ENCODE measurements around the gene NGFR. TPM values are rescaled to one million over a fixed set of nuclear protein-coding genes. Genes with fewer than 3 reads are reported as not detected.
"Not testable (repeated sequence)": the region's sequence is repeated elsewhere in the genome, so short reads cannot be mapped to it uniquely, and the experiment has no call there.

Gene NGFR
- total RNA-seq, 1 donor from 2014 or later, result 42.0 TPM

DNA sequence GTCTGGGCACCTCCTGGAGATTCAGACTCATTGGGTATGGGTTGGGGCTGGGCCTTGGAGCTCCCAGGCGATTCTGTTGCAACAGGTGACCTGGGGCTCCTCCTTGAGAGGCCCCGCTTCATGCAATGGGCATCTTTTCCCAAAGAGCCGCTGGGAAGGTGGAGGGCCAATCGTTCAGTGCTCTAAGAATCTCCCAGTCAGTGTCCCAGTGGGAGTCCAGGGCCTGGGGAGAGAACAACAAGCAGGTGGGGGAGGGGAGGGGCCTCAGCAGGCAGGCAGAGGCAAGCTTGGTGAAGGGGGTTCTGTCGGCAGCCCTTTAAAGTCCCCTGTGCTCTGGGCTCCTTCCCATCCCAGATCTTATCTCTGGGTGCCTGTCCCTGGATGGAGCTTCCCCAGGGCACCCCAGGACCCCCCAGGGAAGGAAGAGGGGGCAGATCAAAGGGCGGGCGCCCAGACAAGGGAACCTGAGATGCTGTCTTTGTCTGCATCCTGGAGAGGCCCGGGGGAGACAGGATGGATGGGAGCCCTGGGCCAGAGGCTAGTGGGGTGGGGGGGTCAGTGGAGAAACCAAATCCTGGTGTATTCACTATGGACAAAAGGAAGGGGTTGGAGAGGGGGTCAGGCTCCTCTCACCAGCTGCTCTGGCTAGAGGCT, 50.0 kb downstream of the NGFR start:
- peak; percentile 77 for DNase-seq (ENCODE audit: low spot score)

- peak; percentile 68 for DNase-seq (ENCODE audit: low spot score)
Observed at GRCh38 chr17:49545806-49546545, 50.9 kb downstream of the NGFR start.

DNA sequence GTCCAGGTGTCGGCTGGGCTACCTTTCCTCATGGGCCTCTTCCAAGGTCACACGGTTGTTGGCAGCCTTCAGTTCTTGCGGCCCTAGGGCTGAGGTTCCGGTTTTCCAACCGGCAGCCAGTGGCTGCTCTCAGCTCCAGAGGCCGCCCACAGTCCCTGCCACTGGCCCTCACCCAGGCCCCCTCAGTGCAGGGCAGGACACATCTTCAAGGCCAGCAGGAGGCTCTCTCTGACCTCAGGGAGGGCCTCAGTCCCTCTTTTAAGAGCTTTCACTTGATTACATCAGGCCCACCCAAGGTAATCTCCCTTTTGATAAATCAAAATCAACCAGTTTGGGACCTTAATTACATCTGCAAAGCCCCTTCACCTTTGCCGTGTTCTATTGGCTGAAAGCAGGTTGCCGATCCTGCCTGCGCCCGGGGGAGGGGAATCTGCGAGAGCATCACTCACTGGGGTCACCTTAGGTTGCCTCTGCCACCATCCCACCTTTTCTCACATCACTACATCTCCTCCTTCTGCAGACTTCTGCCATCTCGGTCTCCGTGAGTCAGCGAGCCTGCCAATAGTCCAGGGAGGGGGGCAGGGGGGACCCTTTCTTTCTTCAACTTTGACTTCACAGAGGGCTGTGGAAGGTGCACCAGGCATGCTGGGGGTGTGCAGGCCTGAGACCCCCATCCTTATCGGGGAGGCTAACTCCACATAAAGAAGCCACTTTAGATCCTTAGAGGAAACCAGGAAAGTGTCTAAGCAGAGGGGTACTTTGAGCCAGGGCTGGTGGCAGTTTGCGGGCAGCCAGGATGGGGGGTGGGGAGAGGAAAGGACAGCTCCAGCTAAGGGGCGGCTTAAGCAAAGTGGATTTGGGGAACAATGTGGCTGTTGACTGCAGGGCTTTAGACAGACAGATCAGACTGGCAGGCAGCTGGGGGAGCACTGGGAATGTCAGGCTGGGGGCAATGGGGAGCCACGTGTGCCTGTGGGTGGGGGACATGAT, 51.7 kb downstream of the NGFR start:
- DNase-seq (ENCODE audit: low spot score), result peak; percentile 74

- DNase-seq (ENCODE audit: low spot score), result peak; percentile 65
Observed at GRCh38 chr17:49547566-49547965, 52.5 kb downstream of the NGFR start.

DNA sequence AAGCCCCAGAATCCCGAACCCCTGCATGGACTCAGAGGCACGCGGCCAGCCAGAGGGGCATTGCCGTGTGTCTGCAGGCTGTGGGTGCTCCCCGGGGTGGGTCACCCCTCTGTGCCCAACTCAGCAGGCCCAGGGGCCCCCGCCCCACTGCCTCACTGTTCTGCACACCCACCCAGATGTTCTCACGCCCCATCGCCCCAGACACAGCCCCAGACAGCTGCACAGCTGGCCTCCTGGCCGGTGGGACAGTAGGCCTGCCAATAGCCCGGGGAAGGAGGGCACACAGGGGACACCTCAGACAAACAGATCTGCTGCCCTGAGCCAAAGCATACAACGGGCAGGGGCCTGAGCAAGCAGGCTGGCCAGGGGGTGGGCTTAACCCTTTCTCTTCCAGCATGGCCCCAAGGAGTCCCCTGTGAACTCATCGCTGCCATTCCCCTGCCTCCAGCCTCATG, 53.0 kb downstream of the NGFR start:
- DNase-seq (ENCODE audit: low spot score), result peak; percentile 81

DNA sequence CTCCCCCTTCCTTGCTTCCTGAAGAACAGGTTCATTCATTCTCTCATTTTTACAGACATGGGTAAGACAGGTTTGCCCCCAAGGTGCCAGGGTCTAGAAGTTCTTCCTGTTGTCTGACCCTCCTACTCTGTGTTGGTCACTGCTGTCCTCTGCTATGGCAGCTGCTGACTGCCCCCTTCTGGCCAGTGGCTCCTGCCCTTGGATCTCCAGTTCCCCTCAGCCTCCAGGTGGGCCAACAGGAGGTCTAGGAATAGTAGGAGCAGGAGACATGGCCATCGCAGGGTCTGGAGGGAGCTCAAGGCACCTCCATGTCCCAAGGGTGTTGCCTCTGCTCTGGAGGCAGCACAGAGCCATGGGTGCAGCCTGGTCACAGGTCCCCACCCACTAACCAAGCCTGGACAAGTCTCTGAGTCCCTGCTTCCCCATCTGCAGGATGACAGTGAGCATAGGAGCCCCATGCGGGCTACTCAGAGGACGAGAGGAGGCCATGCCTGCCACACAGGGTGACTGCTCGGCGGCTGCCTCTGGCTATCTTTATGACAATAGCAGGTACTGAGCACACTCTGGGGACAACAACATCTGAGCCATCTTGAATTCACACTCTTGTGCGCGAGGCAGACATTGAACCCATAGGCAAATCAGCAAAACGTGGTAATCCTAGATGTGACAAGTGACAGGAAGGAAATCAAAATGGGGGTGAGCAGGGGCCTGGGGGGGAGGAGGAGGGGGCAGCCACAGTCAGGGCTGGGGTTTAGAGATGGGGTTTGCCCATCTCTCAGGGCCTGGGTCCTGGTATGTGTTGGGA, 53.6 kb downstream of the NGFR start:
- DNase-seq (ENCODE audit: low spot score), result peak; percentile 86

DNA sequence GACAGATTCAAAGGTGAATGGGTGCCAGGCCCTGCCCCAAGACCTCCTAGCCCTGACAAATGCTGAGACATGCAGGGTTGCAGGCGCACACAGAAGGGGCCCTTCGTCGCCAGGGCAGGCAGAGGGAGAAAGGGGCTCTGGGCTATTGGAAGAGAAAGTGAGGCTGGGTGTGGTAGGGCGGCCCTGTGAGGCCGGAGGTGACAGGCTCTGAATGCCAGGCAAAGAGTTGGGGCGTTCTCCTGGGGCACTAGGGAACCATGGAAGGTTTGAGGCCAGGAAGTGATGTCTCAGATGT, 54.2 kb downstream of the NGFR start:
- peak; percentile 62 for DNase-seq (ENCODE audit: low spot score)

DNA sequence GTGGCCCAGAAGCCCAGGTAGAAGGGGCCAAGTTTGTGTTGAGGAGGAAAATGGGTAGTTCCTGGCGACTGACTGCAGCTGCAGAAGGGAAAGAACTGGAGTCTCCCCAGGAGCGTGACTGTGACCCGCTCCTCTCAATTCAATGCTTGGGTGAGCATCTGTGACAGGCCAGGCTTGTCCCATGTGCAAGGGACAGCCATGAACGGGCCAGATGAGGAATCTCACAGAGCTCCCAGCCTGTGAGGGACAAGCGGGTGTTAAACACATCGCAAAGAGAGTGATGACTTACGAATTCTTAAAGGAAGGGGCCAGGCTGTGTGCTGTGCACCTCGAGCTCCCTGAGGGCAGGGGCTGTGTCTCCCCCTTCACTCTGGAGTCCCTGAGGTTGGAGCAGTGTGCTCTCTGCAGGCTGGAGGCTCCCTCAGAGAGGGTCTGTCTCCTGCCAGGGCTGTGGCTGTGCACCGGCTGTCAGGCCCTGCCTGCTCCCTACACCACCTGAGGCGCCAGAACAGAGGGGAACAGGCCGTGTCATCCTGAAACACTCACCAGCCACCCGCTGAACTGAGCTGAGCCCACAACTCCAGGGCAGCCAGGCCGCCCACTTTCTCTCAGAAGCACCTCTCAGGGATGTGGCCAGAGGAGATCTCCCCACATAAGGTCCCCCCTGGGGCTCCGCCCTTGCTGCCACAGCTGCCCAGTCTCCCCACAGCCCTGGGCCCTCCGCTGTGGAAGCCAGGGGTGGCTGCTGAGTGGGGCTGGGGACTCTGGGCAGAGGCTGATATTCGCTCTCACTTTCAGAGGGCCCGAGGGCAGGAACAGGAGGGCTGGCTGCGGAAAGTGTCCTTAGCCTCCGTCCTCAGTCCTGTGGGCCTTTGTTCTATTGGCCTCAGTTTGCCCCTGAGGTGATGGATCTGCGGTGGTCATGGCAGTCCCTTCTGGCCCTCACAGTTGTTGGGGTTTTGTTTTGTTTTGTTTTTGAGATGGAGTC, 54.9 kb downstream of the NGFR start:
- peak; percentile 72 for DNase-seq (ENCODE audit: low spot score)

GRCh38 chr17:49550764-49551163, 55.7 kb downstream of the NGFR start:
- DNase-seq (ENCODE audit: low spot score), result not testable (repeated sequence)

DNA sequence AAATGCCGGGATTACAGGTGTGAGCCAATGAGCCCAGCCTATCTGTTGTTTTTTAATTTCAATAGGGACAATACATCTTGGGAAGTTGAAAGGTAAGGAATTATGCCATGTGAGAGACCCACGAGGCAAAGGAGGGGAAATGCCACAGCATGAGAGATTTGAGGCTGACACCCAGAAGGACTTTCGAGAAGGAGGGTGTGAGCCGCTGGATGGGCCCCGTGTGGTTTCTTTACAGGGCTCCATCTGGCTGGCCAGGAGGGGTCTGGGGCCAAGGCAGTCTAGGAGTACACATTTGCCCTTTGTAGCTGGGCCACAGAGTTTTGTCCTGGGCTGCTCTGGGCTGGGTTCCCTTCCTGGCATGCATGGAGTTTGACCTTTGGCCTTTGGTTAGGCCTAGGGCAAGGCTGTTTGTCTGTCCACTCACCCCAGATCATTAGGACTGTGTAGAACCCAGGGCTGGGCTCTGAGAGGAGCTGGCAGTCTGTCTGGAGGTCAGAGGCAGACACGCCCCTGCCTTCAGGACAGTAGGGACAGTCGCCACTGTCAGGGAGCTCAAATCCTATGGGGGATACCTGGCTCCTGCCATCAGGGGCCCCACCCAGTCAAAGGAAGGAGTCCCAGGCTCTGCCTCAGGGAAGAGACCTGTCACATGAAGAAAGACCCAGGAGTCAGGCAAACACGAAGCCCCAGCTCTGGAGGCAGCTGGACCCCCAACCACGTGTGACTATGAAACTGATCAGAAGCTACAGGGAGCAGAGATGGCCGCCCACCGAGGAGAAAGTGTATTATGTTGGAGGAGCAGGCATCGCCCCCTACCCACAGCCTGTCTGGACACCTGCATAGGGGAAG, 56.4 kb downstream of the NGFR start:
- DNase-seq (ENCODE audit: low spot score), result peak; percentile 85

DNA sequence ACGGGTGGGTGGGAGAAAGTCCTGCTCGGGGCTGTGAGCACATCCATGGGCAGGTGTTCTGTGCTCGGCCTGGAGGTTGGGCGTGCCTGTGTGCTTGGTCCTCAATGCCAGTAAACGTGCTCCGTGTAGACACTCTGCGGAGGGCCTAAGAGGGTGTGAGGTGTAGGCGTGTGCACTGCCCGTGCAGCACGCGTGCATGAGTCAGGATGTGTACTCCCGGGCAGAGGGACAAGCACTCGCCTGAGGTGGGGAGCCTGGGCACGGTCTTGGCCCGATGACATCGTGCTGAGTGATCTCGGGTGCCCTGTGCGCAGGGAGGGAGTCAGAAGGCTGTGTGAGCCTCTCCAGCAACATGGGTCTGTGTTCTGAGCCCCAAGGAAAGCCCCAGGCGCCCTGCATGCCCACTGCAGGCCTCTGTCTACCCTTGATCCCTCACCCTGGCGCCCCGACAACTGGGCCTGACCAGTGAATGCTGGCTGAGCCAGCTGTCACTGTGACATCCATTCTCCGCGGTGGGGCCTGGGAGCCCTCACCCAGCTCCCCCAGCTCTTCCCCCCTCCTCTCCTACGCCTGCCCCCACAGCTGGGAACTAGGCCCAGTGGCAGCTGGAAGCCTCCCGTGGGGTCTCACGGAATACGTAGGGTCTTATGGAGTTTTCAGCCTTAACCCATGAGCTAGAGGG, 57.1 kb downstream of the NGFR start:
- peak; percentile 79 for DNase-seq (ENCODE audit: low spot score)

DNA sequence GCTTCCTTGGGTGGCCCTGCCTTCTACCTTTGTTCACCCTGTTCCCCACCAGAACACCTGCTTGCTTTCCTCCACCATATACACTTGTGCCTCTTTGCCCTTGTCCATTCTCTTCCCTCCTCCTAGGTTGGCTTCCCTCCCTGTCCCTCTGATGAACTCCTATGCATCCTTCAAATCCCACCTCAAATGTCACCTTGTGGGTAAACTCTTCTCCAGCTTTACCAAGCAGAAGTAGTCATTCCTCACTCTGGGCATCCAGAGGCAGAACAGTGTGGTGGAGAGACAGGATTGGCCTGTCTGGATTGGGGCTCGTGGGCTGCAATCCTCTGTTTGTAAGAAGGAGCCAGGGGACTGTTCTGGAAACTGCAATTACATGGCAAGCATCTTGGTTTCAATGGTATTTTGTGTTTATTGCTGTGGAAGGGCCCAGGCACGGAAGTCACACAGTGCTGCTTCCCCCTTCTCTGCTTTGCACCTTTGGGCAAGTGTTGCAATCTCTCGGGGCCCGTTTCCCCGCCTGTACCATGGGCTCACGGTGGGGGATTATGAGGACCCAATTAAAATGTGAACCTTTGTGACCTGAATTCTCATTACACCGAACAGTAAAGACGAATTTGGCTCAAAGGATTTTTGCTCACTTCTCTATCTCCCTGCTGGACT, 58.7 kb downstream of the NGFR start:
- peak; percentile 24 for DNase-seq (ENCODE audit: low spot score)

DNA sequence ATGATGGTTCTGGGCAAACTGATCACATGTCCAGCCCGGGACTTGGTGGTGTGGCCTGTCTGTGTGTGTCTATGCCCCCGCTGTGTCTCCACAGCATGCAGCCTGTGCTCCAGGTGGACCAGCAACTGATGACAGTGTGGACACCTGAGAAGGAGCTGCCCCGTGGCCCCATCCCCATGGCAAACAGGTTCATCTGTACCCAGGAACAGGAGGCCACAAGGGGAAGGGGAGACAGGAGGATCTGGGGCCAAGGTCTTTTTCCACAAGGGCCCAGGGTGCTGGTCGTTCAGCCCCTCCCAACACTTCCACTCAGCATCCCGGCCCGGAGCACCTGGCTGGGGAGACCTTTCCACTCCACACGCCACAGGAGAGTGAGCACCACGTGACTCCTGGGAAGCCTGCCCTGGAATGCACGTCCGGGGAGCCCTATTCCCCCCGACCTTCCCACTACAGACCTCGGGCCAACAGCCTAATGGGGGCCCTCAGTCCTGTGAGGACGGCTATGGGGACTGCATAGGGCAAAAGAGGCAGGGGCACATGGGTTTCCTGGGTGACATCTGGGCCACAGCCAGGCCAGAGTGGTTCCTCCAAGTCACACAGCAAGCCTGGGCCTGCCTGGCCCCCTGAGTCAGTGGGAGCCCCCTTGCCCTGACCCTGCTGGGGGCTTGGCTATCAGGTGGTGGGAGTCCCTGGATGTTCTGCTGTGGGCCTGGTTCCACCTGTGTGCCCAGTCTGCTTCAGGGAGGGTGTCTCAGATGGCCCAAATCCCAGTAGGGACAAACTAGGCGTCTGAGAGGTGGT, 59.8 kb downstream of the NGFR start:
- peak; percentile 84 for DNase-seq (ENCODE audit: low spot score)

- peak; percentile 78 for DNase-seq (ENCODE audit: low spot score)
Observed at GRCh38 chr17:49555495-49556222, 60.6 kb downstream of the NGFR start.

- peak; percentile 92 for DNase-seq (ENCODE audit: low spot score)
Observed at GRCh38 chr17:49556223-49556943, 61.3 kb downstream of the NGFR start.

Data from mesenteric fat pad (tissue), 1 donor.